A673 (cell line): ENCODE results near the gene XYLT1.

ENCODE experiments used
- EZH2 ChIP-seq: fragments of 200-600 bp; sonication (generic); IDR thresholded peaks from 2 replicates; pipeline ENCODE4 v1.6.1; 2017; ENCODE audit warnings: borderline replicate concordance, low read depth, mild to moderate bottlenecking, mixed read lengths, antibody characterized with exemption, low read length; ENCODE audit not compliant: poor library complexity, severe bottlenecking
- TF ChIP-seq, protein P1 (sequence below): fragments of 300-800, 200-600 bp; sonication (generic); conservative IDR thresholded peaks from 2 replicates; pipeline ENCODE4 v1.5.1; 2017; ENCODE audit warnings: low read depth, mild to moderate bottlenecking, antibody characterized with exemption, low read length, moderate library complexity, mixed read lengths

DNA sequence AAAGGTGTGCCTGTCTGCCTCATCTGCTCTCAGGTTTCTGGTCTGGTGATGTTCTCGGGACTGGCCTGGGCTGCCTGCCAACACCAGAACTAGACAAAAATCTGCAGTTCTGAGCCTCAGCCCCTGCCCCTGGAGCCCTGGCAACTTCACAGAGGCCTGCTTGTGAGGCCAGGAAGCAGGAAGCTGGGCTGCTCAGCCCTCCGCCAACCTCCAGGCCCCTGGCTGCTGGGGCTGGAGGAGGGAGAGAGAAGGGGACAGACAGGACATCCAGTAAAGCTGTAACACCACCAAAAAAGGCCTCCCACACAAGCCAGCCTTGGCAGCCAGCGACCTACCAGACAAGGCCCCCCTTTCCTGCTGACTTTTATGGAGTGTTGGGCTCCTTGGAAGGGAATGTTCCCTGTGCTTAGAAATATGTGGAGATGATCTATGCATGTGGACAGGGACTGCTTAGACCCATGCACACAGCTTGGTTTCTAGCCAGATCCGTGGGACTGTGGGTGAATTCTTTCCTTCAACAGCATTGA lies 157.6 kb downstream of the XYLT1 start:
- TF ChIP-seq, protein P1, sequence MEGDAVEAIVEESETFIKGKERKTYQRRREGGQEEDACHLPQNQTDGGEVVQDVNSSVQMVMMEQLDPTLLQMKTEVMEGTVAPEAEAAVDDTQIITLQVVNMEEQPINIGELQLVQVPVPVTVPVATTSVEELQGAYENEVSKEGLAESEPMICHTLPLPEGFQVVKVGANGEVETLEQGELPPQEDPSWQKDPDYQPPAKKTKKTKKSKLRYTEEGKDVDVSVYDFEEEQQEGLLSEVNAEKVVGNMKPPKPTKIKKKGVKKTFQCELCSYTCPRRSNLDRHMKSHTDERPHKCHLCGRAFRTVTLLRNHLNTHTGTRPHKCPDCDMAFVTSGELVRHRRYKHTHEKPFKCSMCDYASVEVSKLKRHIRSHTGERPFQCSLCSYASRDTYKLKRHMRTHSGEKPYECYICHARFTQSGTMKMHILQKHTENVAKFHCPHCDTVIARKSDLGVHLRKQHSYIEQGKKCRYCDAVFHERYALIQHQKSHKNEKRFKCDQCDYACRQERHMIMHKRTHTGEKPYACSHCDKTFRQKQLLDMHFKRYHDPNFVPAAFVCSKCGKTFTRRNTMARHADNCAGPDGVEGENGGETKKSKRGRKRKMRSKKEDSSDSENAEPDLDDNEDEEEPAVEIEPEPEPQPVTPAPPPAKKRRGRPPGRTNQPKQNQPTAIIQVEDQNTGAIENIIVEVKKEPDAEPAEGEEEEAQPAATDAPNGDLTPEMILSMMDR = no peak
- no peak for TF ChIP-seq EZH2
